GM12873 (cell line): ENCODE measurements around the gene ABCC5.

ENCODE experiments used
- TF ChIP-seq, protein P1 (sequence below): IDR thresholded peaks from 2 replicates; pipeline ENCODE4 v1.5.1; 2012; ENCODE audit warnings: low read depth, mild to moderate bottlenecking, moderate library complexity, low read length, control low read depth; ENCODE audit not compliant: insufficient read depth; ENCODE audit errors: missing control alignments

Gene ABCC5

DNA sequence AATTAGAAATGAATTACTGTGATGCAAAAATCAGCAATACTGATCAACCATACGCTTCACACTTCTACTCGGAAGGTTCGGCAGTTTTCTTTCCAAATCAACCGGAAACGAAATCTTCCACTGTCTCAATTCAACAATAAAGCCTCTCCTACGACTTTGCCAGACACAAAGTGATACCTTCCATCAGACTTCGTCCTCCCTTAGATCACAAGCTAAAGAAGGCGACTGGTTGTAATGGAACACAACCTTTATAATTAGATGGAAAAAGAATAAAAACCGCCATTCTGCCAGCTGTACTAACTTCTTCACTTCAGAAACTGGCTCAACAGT lies 133.6 kb downstream of the ABCC5 start:
- TF ChIP-seq, protein P1, sequence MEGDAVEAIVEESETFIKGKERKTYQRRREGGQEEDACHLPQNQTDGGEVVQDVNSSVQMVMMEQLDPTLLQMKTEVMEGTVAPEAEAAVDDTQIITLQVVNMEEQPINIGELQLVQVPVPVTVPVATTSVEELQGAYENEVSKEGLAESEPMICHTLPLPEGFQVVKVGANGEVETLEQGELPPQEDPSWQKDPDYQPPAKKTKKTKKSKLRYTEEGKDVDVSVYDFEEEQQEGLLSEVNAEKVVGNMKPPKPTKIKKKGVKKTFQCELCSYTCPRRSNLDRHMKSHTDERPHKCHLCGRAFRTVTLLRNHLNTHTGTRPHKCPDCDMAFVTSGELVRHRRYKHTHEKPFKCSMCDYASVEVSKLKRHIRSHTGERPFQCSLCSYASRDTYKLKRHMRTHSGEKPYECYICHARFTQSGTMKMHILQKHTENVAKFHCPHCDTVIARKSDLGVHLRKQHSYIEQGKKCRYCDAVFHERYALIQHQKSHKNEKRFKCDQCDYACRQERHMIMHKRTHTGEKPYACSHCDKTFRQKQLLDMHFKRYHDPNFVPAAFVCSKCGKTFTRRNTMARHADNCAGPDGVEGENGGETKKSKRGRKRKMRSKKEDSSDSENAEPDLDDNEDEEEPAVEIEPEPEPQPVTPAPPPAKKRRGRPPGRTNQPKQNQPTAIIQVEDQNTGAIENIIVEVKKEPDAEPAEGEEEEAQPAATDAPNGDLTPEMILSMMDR: no peak

DNA sequence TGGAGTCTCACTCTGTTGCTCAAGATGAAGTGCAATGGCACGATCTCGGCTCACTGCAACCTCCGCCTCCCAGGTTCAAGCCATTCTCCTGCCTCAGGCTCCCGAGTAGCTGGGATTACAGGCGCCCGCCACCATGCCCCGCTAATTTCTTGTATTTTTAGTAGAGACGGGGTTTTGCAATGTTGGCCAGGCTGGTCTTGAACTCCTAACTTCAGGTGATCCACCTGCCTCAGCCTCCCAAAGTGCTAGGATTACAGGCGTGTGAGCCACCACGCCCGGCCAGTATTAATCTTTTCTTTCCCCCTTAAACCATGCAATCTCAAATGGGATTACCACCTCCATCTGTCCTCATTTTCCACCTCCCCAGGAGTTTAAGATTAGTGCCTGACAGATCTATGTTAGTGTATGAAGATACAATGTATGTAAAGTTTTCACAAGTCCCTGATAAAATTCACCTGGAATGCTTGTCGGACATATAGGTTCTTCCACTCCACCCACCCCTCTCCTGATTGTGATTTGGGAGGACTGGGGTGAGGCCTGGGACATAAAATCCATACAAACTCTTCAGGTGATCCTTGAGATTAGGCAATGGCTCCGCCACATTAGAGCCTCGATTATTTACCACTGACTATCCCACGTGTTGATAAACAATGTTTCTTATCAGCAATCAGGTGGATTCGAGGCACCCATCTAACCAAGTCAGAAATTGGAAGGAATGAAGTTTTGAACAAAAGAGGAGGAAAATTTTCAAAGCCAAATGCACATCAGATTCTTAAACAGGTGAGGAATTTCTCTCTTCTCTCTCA lies 134.2 kb downstream of the ABCC5 start:
- TF ChIP-seq, protein P1: no peak

DNA sequence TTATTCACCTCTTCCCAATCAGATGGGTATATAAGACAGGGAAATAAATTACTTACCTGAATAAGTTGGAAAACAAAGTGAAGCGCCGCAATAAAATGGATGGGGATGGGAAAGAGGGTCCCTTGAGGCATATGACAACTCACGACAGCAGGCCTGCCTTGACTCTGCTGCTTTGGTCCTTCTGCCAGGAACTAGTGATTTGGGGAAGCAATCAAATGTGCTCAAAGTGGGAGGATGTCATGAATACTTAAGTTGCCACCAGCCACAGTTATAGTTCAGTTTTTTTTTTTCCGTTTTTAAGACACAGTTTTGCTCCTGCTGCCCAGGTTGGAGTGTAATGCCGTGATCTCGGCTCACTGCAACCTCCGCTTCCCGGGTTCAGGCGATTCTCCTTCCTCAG lies 137.6 kb downstream of the ABCC5 start:
- TF ChIP-seq, protein P1: no peak

DNA sequence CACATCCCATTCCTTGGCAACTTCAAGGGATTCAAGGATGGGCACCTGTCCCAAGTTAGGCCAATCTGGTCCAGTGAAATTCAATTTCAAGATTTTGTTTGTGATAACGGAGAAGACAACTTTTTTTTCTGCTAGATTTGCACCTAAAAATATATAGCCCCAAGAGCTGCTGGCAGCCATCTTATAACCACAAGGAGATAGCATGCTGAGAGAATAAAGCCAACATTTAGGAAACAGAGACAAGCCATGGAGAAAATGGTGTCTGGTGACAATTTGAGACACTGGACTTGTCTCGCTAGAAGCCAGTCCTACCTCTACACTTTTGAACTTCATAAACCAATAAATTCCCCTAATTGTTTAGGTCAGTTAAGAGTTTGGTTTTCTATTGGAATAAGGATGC lies 138.4 kb downstream of the ABCC5 start:
- TF ChIP-seq, protein P1: no peak

DNA sequence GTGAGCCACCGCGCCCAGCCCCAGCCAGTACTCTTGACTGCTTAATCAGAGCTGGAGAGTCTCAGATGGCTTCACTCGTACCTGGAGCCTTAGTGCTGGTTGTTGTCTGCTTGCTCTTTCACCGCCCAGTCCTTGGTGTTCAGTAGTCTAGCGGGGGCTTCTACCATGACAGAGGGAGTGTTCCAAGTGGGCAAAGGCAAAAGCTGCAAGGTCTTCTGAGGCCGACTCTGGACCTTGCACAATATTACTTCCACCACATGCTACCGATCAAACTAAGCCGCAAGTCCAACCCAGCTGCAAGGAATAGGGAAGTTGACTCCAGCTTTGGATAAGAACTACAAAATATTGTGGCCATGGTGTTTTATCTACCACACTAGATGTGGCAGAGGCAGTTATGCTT lies 139.6 kb downstream of the ABCC5 start:
- TF ChIP-seq, protein P1: no peak

DNA sequence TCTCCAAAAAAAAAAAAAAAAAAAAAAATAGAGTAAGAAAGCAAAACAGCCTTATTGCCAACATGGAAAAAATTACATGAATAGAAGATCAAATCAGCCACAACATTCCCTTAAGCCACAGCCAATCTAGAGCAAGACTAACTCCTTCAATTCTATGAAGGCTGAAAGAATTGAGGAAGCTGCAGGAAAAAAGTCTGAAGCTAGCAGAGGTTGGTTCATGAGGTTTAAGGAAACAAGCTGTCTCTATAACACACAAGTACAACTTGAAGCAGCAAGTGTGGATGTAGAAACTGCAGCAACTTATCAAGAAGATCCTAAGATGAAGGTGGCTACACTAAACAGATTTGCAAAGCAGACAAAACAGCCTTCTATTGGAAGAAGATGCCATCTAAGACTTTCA lies 142.3 kb downstream of the ABCC5 start:
- TF ChIP-seq, protein P1: no peak

DNA sequence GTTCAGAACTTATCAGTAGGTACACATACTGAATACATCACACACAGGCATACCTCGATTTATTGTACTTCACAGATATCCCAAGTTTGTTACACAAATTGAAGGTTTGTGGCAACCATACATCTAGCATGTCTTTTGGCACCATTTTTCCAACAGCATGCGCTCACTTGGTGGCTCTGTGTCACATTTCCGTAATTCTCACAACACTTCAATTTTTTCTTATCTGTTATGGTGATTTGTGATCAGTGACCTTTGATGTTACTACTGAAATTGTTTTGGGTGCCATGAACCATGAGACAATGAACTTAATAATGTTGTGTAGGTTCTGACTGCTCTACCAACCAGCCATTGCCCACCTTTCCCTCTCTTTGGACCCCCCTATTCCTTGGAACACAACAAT lies 143.8 kb downstream of the ABCC5 start:
- TF ChIP-seq, protein P1: no peak
